ENCODE data around the gene CLTCL1.

GRCh38 chr22:19222242-19223005 lies 69.1 kb downstream of the CLTCL1 start:
- TF ChIP-seq CTCF (IDR thresholded peaks at IDR 0.05 in 4 of 5, conservative IDR thresholded peaks at IDR 0.05 in 1 of 5) = no peak
- TF ChIP-seq POLR2A (IDR thresholded peaks at IDR 0.05) = no peak

Data from gastrocnemius medialis (tissue), 4 donors.